Activated naive CD4-positive, alpha-beta T cell treated with anti-CD3 and anti-CD28 coated beads, Interleukin-2, amount 50 U/mL, for 16 hours (primary cell): ENCODE measurements around the gene ABCD1.

Experiments used
- DNase-seq: peaks from one replicate; pipeline ENCODE4 v3.0.0-alpha.2; 2020

The ABCD1 gene

DNA sequence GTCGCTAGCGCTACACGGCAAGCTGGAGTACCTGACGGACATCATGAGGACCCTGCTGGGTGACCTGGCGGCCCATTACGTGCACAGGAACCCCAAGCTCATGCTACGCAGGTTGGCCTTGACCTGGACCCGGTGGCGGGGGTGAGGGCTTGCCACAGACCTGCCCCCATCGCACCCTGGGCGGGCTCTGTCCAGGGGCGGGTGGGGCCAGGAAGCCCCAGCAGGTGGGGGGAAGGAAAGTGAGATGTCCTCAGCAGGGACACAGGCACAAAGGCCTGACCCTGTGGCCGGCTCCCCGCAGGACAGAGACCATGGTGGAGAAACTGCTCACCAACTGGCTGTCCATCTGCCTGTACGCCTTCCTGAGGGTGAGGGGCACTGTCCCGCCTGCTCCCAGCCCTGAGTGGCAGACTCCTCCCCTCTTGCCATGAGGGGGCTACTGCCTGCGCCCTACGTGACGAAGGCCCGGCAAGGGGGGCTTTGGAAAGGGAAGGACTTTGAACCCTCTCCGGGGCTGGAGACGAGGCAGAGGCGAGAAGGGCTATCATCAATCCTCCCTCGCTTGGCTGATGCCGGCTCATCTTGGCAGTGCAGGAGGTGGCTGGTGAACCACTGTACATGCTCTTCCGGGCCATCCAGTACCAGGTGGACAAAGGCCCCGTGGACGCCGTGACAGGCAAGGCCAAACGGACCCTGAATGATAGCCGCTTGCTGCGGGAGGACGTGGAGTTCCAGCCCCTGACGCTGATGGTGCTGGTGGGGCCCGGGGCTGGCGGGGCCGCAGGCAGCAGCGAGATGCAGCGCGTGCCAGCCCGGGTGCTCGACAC lies 50.9 kb downstream of the ABCD1 start:
- no peak for DNase-seq

DNA sequence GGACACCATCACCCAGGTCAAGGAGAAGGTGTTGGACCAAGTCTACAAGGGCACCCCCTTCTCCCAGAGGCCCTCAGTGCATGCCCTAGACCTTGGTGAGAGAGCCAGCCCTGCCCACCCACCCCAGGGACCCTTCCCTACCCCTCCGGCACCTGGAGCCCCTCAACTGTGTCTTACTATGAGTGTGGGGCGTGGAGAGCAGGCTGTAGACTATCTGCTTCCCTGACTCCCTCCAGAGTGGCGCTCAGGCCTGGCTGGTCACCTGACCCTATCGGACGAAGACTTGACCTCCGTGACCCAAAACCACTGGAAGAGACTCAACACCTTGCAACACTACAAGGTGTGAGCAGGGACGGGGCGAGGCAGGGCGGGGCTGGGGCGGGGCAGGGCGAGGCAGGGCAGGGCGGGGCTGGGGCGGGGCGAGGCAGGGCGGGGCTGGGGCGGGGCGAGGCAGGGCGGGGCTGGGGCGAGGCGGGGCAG lies 51.5 kb downstream of the ABCD1 start:
- DNase-seq: no peak

DNA sequence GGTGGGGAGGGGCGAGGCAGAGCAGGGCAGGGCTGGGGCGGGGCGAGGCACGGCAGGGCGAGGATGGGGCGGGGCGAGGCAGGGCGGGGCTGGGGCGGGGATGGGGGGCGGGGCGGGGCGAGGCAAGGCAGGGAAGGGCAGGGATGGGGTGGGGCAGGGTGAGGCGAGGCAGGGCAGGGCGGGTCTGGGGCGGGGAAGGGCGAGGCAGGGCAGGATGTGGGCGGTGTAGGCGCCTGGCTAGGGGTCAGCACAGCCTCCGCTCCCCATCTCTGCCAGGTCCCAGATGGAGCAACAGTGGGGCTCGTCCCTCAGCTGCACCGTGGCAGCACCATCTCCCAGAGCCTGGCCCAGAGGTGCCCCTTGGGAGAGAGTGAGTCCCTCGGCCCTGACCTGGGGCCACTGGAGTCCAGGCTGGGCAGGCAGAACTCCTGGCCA lies 52.0 kb downstream of the ABCD1 start:
- no peak for DNase-seq

DNA sequence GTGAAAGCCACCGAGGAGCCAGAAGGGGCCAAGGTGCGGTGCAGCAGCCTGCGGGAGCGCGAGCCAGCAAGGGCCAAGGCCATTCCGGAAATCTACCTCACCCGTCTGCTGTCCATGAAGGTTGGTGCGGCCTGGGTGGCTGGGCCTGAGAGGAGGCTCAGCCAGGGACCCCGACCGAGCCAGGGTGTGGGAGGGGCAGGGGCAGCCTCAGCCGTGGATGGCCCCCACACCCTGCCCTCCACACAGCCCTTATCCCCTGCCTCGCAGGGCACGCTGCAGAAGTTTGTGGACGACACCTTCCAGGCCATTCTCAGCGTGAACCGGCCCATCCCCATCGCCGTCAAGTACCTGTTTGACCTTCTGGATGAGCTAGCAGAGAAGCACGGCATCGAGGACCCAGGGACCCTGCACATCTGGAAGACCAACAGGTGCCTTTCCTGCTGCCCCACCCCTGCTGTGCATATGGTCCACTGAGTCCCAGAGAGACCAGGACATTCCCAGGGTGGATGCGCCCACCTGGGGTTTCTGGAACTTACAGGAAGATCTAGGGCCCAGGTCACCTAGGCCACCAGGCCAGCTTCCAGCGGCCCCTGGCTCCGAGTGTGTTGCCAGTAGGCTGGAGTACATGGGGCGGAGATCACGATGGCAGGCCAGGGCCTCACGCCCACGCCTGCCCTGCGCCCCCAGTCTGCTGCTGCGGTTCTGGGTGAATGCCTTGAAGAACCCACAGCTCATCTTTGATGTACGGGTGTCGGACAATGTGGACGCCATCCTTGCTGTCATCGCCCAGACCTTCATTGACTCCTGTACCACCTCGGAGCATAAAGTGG lies 52.8 kb downstream of the ABCD1 start:
- DNase-seq: no peak

DNA sequence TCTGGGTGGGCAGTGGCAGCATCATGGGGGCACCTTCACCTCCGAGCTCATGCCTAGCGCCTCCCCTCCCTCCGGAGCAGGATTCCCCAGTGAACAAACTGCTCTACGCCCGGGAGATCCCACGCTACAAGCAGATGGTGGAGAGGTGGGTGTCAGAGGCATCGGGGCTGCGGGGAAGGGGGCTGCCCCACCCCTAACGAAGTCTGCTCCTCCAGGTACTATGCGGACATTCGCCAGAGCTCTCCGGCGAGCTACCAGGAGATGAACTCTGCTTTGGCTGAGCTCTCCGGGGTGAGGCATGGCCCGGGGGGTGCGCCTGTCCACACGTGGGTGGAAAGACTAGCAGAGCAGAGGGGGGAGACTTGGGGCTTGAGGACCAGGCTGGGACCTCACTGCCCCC lies 53.5 kb downstream of the ABCD1 start:
- DNase-seq: no peak

DNA sequence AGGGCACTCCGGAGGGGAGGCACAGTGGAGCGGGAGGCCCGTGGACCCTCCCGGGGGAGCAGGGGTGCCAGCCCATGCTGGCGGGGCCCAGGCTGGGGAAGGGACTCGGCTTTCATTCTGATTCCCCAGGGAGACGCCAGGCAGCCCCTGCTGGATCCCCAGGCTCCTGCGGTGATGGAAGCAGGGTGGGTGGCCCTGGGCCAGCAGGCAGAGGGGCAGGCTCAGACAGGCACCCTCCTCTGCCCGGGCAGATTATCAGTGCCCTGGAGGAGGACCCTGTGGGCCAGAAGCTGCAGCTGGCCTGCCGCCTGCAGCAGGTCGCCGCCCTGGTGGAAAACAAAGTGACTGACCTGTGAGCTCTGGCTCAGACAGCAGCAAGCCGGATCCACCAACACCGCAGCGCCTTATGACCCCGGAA lies 54.0 kb downstream of the ABCD1 start:
- no peak for DNase-seq

DNA sequence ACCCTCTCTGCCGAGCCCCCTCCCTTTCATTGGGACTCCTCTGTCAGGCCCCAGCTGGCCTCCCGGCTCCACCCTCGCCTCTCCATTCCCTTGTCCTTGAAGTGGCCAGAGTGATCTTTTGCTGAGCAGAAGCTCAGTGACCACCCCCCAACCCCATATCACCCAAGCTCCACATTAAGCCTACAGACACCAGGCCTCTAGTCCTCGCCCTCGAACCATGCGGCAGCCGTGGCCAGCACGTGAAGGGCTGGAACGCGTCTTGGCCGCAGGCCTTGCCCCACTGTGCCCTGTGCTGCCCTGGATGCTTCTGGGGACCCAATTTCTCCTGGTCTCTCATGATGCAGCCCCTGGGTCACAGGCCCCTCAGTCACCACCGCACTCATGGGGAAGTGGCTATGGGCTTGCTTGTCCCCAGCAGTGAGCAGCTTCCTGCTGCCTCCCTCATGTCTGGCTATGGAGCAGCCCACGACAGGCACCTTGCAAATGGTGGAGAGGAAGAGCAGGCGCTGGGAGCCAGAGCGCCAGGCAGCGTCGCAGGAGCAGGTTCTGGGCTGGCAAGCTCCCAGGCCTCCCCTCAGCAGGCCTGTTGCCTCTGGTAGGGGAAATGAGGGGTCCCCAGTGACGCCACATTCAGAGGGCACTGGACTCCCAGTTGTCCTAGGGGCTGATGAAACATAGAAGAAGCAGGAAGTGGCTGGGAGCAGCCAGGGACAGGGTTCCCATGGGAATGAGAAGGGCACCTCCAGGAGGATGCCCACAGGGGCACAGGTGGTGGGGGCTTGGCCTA lies 55.4 kb downstream of the ABCD1 start:
- no peak for DNase-seq

DNA sequence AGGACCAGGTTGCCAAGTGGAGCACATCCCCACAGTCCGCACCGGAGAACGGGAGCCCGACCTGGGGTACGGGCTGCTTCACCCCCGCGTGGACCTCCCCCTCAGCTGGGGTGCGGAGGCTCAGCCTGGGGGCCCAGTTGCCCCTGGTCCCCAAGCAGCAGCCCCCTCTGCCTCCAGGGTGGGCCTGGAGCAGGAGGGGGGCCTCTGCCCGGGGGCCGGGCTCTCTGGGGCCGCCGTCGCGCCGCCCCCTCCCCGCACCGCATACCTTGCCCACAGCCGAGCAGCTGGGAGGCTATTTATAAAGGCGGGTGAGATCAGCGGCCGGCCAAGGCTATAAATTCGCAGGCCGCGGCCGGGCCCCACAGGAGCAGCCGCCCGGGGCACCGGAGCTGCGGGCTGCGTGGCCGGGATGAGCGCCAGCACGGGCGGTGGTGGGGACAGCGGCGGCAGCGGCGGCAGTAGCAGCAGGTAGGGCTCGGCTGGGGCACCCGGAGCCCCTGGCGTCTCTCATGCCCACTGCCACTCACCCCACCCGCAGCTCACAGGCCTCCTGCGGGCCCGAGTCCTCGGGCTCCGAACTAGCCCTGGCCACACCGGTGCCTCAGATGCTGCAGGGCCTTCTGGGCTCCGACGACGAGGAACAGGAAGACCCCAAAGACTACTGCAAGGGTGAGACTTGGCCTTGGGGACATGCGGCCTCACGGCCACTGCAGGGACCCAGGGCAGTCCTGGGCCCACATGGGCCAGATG lies 56.2 kb downstream of the ABCD1 start, which contains the start of gene SRPK3:
Gene SRPK3, plus strand, starts transcription at position 364 of the 750 bp plus-strand sequence. Its CDS starts 46 bp downstream, at position 410.
- no peak for DNase-seq

DNA sequence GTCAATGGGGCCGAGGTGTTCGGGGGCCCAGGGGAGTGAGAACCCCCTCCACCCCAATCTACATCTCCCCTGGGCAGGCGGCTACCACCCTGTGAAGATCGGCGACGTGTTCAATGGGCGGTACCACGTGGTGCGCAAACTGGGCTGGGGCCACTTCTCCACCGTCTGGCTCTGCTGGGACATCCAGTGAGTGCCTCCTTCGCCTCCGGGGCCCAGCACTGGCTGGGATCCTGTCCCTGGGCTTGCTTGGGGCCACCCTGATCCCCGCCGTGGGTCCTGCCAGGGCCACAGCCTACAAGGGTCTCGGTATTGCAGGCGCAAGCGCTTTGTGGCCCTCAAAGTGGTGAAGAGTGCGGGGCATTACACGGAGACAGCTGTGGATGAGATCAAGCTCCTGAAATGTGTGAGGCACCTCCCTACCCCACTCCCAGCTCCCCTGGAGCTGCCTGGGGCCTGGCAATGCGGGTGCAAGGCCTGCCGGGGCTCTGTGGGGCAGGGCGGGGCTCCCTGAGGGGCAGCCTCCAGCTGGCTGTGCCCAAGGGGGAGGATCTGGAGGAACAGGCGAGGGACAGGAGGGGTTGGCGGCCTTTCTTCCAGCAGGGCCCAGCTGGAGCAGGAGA lies 56.9 kb downstream of the ABCD1 start:
- DNase-seq: no peak

DNA sequence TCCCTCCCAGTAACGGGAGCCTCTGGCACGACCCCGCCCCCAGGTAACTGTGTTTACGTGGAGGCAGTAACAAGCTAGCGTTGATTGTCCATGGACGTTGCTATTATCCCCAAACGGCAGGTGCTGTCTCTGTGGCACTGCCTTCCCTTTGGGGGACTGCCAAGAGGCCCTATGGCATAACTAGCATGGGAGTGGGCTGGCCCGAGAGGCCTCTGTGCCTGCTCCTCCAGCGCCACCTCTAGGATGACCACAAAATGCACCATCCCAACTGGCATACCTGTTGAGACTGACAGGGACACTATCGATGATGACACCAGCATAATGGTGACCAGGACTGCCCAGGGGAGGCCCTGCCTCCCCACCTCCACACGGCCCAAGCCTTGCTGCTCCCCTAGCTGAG lies 57.7 kb downstream of the ABCD1 start:
- no peak for DNase-seq

DNA sequence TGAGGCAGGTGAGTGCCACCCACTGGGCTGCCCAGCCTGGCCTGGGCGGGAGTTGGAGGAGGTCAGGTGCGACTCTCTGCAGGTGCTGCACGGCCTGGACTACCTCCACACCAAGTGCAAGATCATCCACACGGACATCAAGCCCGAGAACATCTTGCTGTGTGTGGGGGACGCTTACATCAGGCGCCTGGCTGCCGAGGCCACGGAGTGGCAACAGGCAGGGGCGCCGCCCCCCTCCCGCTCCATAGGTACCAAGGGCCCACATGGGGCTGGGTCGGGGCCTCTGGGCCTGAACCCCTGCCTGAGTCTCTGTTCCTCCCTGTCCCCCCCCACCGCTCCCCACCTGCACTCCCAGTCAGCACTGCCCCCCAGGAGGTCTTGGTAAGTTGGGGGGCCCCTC lies 58.2 kb downstream of the ABCD1 start:
- DNase-seq: no peak

DNA sequence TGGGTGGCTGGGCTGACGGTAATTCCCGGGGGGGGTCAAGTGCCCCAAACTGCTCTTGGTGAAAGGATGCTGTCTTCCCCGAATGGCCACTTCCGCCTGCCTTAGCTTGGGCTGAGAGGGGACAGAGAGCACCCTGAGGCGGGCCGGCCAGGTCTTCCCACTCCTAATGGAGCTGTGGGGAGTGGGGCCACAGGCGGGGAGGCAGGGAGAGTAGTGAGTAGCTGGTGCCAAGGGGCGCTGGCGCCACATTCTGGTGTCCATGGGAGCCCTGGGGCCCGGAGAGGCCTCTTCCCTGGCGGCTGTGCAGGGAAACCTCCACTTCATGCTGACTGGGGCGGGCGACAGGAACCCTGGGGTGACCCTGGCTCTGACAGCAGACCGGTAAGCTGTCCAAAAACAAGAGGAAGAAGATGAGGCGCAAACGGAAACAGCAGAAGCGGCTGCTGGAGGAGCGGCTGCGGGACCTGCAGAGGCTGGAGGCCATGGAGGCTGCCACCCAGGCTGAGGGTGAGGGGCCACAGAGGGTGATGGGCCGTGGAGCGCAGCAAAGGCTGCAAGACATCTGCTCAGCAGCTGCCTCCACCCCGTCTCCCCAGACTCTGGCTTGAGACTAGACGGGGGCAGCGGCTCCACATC lies 58.8 kb downstream of the ABCD1 start:
- no peak for DNase-seq

DNA sequence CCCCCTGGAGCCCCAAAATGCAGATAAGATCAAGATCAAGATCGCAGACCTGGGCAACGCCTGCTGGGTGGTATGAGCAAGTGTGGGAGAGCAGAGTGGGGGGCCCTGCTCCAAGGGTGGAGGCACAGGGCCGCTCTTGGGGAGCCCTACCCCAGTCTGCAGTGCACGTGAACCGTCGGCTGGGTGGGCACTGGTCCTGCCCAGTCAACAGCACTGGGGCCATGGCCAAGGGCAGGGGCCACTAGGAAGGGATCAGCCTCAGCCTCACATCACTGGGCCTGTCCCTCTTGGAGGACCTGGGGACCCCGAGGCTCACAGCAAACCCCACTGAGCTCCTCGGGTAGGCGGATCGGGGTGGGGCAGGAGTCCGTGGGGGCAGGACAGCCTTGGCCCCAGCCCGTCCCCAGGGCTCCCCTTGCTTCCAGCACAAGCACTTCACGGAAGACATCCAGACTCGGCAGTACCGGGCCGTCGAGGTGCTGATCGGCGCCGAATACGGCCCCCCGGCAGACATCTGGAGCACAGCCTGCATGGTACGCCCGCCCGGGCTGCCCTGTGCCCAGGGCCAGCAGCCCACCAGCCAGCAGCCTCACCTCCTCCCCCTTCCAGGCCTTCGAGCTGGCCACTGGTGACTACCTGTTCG lies 59.8 kb downstream of the ABCD1 start:
- no peak for DNase-seq

DNA sequence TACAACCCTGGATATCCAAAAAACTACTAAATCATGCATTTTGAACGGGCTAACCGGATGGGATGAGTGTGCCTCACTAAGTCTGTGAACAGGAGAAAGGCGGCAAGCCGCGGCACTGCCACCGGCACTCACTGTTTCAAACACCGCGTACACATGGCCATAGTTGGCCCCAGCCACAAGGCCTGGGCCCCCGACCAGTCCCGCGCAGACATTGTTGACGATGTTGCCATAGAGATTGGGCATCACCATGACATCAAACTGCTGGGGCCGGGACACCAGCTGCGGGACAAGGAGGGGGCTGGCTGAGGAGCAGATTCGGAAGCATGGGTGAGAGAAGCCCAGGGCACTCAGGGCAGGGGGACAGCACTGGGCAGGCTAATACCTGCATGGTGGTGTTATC lies 62.0 kb downstream of the ABCD1 start:
- DNase-seq: no peak

DNA sequence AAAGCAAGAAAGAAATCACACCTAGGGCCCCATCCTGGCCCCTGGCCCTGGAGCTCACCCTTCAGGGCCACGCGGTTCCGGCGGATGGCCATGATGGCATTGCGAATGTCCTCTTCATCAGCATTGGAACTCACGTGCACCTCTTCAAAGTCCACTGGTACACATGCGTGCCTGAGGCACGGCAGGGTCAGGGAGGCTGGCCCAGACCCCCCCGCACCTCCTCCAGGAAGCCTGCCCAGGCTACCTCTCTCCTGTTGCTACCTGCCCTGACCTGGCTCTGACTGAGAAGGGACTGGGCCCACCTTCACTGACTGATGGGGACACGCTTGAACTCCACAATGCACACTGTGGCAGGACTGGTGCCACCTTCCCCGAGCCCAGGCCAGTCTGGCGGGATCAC lies 65.0 kb downstream of the ABCD1 start:
- no peak for DNase-seq

DNA sequence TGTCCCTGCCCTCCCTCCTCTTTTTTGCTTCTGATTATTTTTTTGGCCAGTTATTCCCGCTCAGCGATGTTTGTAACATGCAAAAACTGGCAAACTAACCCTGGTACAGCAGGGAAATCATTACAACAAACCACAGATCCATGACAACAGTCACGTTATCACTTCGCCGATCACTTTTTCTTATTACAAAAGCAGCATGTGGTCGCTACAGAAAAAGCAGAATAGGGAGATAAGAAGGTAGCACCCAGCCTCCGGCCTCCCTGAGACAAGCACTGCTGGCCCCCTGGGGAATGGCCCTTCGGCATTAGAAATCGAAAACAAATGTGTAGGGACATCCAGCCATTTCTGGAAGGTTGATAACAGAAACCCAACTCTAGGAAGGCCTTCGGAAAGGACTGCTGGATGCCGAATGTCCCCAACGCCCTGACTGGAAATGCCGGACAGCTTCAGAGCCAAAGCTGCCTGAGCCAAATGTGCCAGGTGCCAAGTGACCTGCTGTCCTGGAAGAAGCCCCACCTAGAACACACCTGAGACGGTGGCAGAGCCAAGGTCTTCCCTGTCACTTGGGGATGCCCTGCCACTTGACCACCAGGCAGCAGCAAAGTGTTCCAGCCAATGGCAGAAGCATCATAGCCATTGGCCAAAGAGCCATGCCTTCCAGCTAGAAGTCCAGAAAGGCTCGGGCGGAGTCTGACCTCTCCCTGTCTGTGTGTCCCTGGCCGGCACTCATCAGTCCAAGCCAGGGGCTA lies 66.6 kb downstream of the ABCD1 start:
- DNase-seq: no peak

DNA sequence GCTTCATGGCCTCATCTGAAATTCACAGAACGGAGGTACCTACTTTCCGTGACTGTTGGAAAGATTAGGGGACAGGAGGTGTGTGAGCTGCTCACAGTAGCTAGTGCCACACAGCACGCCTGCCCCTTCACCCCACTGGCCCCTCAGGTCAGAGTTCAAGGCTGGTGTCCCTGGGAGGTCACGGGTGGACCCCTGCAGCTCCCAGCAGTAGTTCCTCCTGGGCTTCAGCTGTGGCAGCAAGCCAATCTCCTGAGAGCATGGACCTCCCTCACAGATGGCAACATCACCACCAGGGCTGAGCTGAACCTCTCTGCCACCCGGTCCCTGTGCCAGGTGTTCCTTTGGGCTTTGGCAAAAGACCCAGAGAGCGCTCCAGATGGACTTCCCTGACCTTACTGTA lies 67.7 kb downstream of the ABCD1 start:
- DNase-seq: no peak

DNA sequence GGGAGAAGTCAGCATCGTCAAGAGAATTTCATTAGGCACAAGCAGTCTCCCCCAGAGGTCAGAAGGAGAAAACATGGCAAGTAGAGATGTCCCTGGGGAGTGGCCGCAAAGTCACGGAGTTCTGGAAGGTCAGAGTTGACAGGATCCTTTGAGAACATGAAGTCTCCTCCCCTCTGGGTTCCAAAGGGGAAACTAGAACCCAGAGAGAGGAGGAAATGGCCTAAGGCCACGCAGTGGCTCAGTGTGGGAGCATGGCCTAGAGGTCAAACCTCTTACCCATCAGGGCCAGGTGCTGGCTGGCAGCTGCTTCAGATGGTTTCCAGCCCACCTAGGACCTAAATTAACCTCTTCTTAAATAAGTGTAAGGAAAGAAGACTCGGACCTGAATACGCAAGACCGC lies 68.6 kb downstream of the ABCD1 start:
- no peak for DNase-seq
